ENCODE results near the gene KIAA1217.
A peak's percentile ranks its signal among the peaks of the same experiment; 100 is the strongest.

The KIAA1217 gene

DNA sequence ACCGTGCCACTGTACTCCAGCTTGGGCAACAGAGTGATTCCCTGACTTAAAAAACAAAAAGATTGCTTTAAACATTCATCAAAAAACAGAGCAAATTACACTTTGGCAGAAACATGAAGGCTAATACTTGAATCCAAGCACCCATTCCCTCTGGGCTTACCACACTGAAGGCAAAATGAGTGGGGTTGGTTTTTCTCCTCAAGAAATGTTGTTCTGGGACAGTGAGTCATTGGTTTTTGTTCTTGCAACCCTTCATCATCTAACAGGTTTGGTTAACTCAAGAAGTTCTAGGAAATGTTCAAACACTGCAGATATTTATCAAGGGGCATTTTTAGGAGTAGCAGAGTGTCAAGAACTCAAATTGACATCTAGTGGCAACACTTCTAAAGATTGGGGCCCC, 60.5 kb downstream of the KIAA1217 start:
- intact Hi-C loops (cut with DNase I), result no loop called here
- no peak for DNase-seq

DNA sequence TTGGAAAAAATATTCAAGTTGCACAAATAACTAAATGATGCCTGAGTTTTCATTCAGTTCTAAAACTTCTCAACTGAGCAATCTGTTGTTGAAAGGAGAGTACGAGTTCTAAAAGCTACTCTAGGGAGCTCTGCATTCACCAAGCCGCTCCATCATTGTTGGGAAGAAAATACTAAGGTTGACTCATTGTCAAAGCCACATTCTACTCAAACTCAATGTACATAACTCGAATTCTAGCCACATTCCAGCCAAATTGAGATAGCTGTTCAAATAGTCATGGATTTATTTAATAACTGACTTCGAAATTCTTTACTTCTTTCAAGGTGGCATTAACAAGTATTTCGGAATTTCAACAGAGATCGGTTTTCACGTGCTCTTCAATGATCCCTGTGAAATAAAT, 63.4 kb downstream of the KIAA1217 start:
- DNase-seq, result no peak
- intact Hi-C loops (cut with DNase I), result no loop called here

DNA sequence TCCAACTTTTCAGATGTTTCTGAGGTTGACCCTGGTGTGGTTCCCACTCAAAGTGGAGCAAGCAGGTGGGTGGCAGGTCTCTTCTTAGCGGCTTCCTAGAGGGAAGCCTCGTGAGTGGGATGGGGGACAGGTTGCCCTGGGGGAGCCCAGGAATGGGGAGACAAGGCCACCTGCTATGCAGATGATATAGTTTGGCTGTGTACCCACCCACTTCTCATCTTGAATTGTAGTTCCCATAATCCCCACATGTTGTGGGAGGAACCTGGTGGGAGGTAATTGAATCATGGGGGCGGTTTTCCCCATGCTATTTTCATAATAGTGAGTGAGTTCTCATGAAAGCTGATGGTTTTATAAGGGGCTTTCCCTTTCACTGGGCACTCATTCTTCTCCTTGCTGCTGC, 68.3 kb downstream of the KIAA1217 start:
- no peak for DNase-seq
- intact Hi-C loops (cut with DNase I), result no loop called here

DNA sequence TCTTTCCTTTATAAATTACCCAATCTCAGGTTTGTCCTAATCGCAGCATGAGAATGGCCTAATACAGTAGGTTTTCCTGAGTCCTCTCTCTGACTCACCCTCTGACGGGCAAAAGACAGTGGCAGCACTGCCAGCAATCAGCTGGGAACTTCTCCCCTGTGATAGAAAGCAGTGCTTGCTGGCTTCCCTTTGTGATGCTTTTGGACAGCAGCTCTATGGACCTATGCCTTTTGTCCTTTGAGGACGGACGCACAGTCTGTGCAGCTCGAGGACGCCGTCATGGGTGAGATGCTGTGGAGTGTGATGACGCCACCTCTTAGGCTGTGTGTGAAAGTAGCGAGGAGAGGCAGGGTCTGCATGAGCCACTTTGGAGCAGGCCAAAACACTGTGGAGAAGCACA, 68.8 kb downstream of the KIAA1217 start:
- intact Hi-C loops (cut with DNase I), result no loop called here
- DNase-seq, result no peak

DNA sequence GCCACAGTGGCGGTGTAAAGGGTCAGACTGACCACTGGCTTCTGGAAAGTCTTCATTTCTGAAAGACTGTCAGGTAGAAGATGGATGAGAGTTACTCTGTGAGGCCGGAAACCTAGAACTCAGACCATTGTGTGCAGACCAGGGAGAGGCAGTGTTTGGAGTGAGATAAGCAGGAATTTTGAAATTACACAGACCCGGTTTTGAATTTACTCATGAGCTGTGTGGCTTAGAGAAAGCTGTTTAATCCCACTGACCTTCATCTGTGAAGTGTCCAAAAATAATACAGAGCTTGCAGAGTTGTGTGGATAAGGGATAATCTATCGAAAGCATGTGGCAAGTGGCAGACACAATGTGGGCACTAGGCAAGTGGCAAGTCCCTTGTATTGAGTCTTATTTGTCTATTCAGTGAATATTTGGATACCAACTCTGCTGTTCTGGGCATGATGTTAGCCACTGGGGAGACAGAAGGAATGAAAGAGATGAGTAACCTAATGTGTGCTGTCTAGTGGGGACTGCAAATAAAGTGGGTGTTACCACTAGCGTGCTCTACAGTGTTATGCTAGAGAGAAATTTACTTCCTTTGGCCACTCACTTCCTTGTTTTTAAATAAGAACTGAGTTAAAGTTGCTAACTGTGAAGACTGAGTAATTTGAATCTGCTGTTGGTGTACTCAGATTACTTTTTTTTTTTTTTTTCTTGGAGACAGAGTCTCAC, 69.4 kb downstream of the KIAA1217 start:
- no peak for DNase-seq
- intact Hi-C loops (cut with DNase I), result no loop called here

DNA sequence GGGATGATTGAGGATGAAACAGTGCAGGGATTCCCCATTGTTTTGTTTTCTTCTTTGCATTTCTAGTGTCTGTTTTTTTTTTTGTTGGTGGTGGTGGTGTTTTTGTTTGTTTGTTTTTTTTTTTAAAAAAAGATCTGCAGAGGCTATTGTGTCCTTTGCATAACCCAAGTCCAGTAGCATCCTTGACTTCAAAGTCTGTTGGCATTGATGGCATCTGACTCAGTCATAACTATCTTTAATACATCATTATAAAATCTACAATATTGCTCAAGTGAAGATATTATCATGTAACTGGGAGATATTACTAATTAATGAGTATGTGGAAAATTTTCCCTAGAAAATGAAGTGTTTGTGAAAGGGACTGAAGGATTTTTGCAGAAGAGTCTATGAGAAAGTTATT, 70.2 kb downstream of the KIAA1217 start:
- intact Hi-C loops (cut with DNase I), result no loop called here
- DNase-seq, result no peak

DNA sequence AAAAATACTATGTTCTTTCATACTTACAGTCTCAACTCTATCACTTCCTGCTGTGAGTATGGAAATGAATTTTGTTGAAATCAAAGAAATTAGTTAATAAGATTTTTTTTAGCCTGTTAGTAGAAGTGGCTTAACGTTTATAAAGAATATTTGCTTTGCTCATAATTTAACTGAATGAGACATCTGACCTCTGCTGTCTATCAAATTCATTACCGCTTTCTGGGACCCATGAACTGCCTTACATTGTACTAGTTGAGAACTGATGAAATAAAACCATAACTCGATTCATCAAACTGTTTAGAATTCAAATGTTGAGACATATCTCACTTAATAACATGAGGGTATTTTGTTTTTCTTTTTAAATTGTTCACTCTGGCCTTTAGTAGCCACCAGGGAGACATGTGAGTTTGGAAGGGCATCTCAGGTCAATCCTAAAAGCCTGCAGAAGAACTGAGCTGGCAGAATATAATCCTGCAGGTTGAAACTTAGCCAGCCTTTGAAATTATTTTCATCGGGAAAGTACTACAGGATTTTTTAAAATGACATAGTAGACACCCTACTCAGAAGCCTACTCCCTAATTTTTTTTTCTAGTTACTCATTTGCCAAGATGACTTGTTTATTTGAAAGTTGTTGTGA, 78.7 kb downstream of the KIAA1217 start:
- no peak for DNase-seq
- intact Hi-C loops (cut with DNase I), result no loop called here

DNA sequence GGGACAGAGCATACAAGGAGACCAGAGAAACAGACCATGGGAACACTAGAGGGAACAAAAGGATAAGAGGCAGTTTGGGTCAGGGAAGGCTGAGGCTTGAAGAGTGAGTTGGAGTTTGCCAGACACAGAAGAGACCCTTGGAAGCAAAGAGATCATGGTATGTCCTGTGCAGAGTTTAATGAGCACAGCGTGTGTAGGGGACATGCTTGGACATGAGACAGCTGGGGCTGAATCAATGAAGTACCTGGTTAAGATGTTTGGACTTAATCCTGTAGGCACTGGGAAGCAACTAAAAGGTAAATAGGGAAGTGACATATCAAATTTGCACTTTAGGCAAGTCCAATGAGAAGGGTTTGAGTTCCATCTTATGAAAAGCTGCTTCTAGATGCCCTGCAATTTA, 79.6 kb downstream of the KIAA1217 start:
- DNase-seq, result no peak
- intact Hi-C loops (cut with DNase I), result no loop called here

DNA sequence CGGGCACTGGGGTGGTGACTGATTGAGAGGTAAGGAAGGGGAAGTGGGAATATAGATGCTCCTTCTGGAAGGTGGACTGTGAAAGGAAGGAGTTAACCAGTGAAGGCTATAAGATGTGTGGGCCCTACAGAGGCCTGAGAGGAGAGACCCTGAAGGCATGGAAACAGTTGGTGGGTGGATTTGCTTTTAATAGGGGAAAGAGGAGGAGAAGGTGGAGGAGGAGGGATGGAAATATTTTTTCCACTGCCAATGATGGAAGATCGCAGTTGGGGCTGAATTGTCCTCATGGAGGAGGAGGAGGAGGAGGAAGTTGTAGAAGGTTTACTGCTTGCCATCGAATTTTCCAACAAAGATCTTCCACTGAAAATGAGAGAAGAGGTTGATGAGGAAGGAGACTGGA, 80.3 kb downstream of the KIAA1217 start:
- intact Hi-C loops (cut with DNase I), result no loop called here
- DNase-seq, result no peak

DNA sequence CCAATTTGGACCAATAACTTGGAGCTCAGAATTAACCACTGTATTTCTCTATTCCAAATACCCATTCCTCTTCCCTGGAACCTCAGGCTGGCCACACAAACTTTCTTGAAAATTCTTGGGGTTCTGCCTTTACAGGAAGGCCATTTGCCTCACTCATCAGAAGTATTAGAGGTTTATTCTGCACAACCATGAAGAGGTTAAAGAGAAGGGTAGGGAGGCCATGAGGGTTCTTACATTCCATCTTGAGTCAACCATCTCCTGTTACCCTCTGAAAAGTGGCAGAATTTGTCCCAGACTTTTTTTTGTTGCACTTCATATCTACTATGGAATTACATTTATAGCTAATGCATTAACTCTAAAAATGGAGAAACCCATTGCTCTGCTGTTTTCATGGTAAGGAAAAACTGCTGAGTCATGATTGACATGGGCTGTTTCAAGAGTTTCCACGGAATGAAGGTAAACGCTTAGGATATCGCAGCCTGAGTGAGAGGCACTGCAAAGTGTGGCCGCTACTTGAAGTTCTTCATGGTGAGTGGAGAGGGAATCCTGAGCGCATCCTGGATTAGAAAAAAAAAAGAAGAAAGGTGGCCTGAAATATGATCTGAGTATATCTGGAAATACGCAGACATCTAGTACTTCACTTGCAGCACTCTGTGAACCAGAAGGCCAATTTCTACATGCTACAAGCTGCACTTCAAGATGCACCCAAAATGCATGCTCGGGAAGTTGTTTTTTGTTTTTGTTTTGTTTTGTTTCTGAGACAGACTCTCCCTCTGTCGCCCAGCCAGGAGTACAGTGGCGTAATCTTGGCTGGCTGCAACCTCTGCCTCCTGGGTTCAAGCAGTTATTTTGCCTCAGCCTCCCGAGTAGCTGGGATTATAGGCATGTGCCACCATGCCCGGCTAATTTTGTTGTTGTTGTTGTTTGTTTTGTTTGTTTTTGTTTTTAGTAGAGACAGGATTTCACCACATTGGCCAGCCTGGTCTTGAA, 83.7 kb downstream of the KIAA1217 start:
- DNase-seq, result no peak
- intact Hi-C loops (cut with DNase I), result no loop called here

DNA sequence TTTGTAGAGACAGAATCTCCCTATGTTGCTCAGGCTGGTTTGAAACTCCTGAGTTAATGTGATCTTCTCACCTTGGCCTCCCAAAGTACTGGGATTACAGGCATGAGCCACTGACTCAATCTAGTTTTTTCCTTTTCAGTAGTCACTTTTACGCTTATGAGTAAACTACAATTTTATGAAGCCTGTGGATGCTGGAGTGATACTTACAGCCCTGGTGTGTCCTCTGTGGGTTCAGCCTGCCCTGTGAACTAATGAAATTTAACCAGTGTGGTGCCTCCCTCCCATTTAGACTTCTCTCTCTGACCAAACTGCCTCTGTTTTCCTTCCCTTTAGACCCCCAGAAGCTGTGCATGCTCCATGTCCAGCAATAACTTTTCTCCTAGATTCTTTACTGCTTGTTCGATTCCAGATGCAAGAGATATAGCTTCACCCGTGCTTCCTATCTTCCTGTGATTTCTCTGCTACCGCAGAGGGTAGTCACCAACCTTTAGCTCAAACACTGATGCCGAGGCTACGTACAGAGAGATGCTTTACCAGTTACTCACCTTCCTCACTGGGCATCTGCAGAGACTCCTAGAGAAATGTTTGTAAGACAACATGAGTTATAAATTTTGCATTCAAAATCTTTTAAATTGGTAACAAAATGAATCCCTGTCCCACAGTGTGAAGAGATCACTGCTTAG, 90.8 kb downstream of the KIAA1217 start:
- intact Hi-C loops (cut with DNase I), result no loop called here
- no peak for DNase-seq

DNA sequence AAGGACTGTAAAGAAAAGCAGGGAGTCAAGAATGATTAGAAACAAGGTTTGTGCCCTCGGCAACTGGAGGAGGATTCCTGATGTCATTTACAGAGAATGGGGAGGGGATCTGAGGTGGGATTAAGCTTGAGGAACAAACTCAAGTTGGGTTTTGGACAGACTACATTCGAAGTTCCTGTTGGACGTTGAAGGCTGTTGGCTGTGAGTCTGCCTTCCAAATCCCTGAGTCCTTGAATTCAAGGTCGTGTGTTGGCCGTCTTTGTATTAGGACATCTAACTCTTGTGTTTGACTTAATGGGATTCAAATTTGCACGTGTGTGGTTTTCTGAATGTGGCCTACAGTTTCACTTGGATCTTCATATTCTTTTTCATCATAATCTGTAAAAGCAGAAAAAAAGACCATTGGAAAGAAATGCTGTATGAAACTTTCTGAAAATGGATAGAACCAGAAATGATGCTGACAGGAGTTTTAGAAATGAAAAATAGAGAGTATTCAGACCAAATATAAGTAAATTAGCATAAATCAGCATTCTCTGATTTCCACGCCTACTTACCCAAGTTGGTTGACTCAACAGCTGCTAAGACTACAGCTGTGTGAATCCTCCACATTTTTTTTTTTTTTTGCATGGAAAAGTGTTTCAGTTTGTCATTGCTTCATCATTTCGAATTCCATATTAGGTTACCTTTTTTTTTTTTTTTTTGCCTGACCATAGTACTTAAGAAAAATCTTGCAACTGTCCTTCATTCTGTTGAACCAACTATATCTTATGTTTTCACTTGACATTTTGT, 94.8 kb downstream of the KIAA1217 start:
- intact Hi-C loops (cut with DNase I), result no loop called here
- DNase-seq, result peak in 1 of 42 donors; percentile 5

DNA sequence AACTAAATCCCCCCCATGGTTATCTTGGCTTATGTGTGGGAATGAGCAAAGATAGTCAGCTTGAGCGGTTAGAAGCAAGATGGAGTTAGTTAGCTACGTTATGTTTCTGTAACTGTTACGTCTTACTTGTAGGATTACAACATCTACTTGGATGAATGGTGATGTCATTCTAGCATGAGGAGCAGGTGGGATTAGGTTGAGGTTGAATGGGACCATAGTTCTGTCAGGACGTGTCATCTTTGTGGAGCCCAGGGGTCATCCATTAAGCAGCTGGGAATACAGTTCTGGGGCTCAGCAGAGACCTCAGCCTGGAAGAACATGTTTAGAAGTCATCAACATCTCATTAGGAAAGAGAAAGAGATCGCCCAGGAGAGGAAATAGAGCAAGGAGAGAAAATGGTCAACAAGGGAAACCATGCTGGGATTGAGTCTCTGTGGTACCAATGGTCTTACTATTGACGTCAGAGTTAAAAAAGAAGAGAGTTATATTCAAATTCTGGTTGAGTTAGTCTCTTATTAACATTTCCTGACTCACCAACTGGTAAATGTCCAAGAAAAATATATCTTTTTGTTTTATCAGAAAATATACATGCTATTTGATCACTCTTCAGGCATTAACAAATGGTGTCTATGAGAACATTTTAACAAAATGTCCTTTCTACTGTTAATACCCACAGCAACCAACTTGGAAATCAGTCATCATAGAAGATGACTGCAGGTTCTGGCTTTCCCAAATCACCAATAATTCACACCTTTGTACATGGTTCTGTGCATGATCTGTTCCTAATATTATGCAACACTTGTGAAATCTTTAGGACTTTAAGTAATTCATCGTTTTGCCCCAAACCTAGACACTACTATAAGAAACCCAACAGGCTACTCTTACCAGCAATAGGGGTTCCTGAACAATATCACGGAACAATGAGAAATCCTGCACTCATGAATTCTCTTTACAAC, 96.9 kb downstream of the KIAA1217 start:
- intact Hi-C loops (cut with DNase I), result no loop called here
- no peak for DNase-seq

DNA sequence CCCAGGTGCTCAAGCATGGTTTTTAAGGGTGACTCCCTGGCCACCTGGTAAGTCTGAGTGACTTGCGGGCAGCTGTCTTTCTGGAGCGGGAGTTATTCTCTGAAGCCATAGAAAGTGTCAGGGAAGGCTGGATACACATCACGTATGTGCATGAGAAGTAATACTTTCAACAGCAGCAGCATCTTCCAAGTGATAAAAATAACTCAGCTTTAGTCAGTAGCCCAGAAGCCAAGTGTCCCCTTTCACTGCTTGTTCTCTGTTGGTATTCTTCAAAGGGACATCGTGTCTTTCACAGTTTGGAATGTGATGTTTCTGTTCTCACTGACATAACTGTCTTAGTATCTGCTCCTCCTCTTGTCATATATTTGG, 97.6 kb downstream of the KIAA1217 start:
- no peak for DNase-seq
- intact Hi-C loops (cut with DNase I), result no loop called here

DNA sequence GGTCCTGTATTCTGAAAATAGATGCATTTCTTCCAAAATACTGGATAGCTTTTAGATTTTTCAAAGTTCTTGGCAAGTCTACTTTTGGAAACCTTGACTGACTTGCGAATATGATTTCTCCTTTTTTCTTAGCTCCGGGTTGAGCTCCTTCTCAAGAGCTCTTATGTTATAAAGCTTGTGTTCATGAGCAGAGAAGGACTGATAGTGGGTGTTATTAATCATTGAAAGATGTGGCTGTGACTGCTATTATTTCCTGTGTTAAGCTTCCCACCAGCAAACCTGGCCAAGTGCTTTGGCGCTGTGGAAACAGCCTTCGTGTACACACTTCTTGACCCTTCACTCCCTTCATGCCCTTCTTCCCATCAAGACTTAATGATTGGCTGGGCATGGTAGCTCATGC, 98.2 kb downstream of the KIAA1217 start:
- intact Hi-C loops (cut with DNase I), result no loop called here
- no peak for DNase-seq

DNA sequence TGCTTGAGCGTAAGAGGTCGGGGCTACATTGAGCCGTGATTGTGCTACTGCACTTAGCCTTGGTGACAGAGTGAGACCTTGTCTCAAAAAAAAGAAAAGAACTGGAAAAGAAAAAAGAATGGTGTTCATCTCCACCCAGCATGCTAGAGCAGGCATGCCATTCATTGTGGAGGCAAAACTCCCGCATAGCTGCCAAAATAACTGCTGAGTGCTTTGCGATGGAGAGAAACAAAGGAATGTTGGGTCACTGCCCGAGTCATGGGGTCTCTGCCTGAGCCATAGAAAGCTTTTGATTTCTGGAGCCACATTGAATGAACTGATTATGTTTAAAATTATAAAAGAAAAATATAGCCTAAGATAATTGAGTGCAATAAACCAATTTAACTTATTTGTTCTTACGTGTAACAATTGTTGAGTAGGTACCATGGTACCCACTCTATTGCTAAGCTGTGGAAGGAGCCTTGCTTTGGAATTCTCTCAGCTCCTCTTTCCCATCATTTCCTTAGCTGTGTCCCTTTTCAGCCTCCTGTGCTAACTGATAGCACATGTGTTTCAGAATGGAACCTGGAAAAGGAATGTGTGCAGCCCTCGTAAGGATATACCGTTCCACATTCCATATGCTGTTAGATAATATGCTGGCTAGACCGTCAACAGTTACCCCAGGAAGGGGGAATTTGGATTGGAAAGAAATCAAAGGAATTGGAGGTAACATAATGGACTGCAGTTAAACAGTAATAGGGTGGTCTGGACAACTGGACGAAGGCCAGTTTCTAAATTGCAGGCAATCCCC, 99.0 kb downstream of the KIAA1217 start:
- peak in 2 of 42 donors; percentile 3 to 41 for DNase-seq
- intact Hi-C loops (cut with DNase I), result no loop called here

DNA sequence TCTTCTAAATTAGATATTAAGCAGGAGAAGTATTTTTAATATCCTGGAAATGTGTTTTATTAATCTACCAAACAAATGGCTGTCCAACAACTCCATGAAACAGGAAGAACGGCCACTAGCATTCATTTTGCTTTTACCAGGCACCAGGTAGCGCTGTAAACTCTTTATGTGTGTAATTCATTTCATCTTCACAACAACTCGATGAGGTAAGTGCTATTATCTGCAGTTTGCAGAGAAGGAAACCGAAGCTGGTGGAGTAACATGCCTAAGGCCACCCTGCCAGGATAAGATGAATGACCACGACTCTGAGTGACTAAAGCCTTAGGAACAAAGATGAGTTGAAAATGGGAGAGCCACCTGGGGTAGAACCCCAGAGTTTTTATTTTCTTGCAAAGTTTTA, 101.2 kb downstream of the KIAA1217 start:
- intact Hi-C loops (cut with DNase I), result no loop called here
- DNase-seq, result no peak

Data from head of caudate nucleus (tissue), 42 donors.